Gastrocnemius medialis (tissue), 4 donors: ENCODE measurements around the gene SMIM31.

Source experiments
- POLR2A ChIP-seq, 2 donors: fragments of 450-650 bp; IDR thresholded peaks; one replicate each; pipeline ENCODE4 v1.6.1; 2017; ENCODE audit warnings: antibody characterized with exemption in 2 of 2, mild to moderate bottlenecking in 2 of 2, moderate library complexity in 2 of 2
- TF ChIP-seq, protein P1 (sequence below), 5 experiments: fragments of 450-650 bp in 3 of 5; fragments of 200-600 bp in 2 of 5; sonication (generic) in 2 of 5; IDR thresholded peaks in 4 of 5; conservative IDR thresholded peaks in 1 of 5; 1 replicate in 4 of 5; 2 replicates in 1 of 5; pipeline ENCODE4 v1.5.1; 2016 to 2019; ENCODE audit warnings: antibody characterized with exemption in 5 of 5, mild to moderate bottlenecking in 3 of 5, moderate library complexity in 3 of 5

DNA sequence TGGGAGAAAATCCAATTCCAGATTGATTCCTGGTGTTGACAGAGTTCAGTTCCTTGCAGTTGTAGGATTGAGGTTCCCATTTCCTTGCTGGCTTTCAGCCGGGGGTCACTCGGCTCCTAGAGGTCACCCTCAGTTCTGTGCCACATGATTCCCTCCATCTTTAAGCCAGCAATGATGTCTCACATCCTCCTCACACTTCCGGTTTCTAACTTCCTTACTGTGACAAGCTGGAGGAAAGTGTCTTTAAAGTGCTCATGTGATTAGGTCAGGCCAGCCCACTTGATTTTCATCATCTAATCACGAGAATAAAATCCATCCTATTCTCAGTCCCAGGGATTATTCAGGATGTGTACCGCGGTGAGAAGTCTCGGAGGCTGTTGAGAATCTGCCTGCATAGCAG, 19.4 kb upstream of the SMIM31 start:
- TF ChIP-seq, protein P1, sequence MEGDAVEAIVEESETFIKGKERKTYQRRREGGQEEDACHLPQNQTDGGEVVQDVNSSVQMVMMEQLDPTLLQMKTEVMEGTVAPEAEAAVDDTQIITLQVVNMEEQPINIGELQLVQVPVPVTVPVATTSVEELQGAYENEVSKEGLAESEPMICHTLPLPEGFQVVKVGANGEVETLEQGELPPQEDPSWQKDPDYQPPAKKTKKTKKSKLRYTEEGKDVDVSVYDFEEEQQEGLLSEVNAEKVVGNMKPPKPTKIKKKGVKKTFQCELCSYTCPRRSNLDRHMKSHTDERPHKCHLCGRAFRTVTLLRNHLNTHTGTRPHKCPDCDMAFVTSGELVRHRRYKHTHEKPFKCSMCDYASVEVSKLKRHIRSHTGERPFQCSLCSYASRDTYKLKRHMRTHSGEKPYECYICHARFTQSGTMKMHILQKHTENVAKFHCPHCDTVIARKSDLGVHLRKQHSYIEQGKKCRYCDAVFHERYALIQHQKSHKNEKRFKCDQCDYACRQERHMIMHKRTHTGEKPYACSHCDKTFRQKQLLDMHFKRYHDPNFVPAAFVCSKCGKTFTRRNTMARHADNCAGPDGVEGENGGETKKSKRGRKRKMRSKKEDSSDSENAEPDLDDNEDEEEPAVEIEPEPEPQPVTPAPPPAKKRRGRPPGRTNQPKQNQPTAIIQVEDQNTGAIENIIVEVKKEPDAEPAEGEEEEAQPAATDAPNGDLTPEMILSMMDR (IDR thresholded peaks at IDR 0.05 in 4 of 5, conservative IDR thresholded peaks at IDR 0.05 in 1 of 5), result no peak
- TF ChIP-seq POLR2A (IDR thresholded peaks at IDR 0.05), result no peak
